ENCODE data around the gene ZNF444. TPM values are rescaled to one million over a fixed set of nuclear protein-coding genes. Genes with fewer than 3 reads are reported as not detected.
"Not testable (repeated sequence)": the region's sequence is repeated elsewhere in the genome, so short reads cannot be mapped to it uniquely, and the experiment has no call there.

ZNF444 gene
- total RNA-seq, 1 donor from 2014 or later: 22.9 TPM

DNA sequence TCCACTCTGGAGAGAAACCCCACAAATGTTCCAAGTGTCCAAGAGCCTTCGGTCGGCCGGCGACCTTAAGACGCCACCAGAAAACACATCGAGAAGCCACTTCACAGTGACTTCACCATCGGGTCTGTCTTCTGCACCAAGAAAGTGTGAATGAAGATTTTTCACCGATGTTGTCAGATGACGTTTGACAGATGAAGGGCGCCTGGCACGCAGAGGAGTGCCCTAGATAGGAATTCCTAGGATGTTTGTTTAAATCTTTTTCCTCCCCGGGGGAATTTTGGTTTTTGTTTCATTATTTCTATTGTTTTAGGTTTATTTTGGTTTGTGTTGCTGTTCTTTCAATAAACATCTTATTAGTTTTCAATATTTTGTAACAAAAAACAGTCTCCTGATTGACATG, 68.0 kb downstream of the ZNF444 start:
- intact Hi-C loops (cut with DNase I): no loop called here
- no peak for DNase-seq (ENCODE audit: low spot score)

DNA sequence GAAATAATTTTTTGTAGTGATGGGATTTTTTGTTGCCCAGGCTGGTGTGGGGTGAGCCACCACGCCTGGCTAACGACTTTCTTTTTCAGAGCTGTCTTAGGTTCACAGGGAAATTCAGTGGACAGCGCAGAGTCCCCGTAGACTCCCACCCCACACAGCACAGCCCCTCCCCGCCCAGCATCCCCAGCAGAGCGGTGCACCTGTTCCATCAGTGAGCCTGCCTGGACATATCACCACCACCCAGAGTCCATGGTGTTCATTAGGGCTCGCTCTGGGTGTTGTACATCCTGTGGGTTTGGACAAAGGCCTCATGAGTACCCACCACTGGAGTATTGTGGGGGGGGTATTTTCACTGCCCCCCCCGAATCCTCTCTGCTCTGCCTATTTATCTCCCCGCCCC, 68.9 kb downstream of the ZNF444 start:
- DNase-seq (ENCODE audit: low spot score); intact Hi-C loops (cut with DNase I): not testable (repeated sequence)

Other genes with a start within 250 kb of the ZNF444 start
- not detected for gene NLRP13, start 209.0 kb upstream of the ZNF444 start, total RNA-seq
- gene NLRP8, start 193.5 kb upstream of the ZNF444 start, total RNA-seq: not detected
- not detected for gene NLRP5, start 154.5 kb upstream of the ZNF444 start, total RNA-seq
- 29.5 TPM for gene ZNF787, start 20.0 kb upstream of the ZNF444 start, total RNA-seq
- gene GALP, start 34.7 kb downstream of the ZNF444 start, total RNA-seq: not detected
- gene ZSCAN5B, start 56.5 kb downstream of the ZNF444 start, total RNA-seq: not detected
- gene ZSCAN5C, start 61.0 kb downstream of the ZNF444 start, total RNA-seq: not detected
- gene EDDM13, start 131.5 kb downstream of the ZNF444 start, total RNA-seq: not detected
- gene ZSCAN5A, start 173.6 kb downstream of the ZNF444 start, total RNA-seq: 24.4 TPM

All from cardiac septum (tissue), 1 donor.